Liver (tissue), 9 donors: ENCODE data around the gene OR2W3. TPM values are rescaled to one million over a fixed set of nuclear protein-coding genes. Genes with fewer than 3 reads are reported as not detected.

Source experiments
- DNase-seq: peaks from one replicate; pipeline ENCODE4 v3.0.0-alpha.2; 2017; ENCODE audit warnings: low spot score
- H3K27ac ChIP-seq, 2 donors: one replicate each; pipeline ENCODE4 v1.7.0; 2013; ENCODE audit warnings: inconsistent platforms in 2 of 2, low read length in 2 of 2, control low read depth in 1 of 2, low read depth in 1 of 2, mild to moderate bottlenecking in 1 of 2
- H3K27me3 ChIP-seq, 4 donors: one replicate each; pipeline versions ENCODE4 v1.6.1 to v1.7.0; 2013; ENCODE audit warnings: low read length in 3 of 4, inconsistent platforms in 1 of 4, mild to moderate bottlenecking in 1 of 4, moderate library complexity in 1 of 4; ENCODE audit not compliant: control insufficient read depth in 4 of 4, insufficient read depth in 4 of 4
- H3K36me3 ChIP-seq, 4 donors: one replicate each; pipeline versions ENCODE4 v1.6.1 to v1.7.0; 2013; ENCODE audit warnings: low read length in 3 of 4, mild to moderate bottlenecking in 3 of 4, low read depth in 1 of 4, moderate library complexity in 1 of 4; ENCODE audit not compliant: control insufficient read depth in 4 of 4, insufficient read depth in 3 of 4
- H3K4me1 ChIP-seq, 4 donors: one replicate each; pipeline versions ENCODE4 v1.6.1 to v1.7.0; 2013; ENCODE audit warnings: low read length in 3 of 4, mild to moderate bottlenecking in 3 of 4, moderate library complexity in 1 of 4; ENCODE audit not compliant: control insufficient read depth in 4 of 4, insufficient read depth in 4 of 4
- H3K4me3 ChIP-seq, 3 donors: one replicate each; pipeline versions ENCODE4 v1.6.1 to v1.7.0; 2013; ENCODE audit warnings: low read length in 3 of 3, control low read depth in 1 of 3, low read depth in 1 of 3, mild to moderate bottlenecking in 1 of 3
- H3K9ac ChIP-seq, 2 donors: one replicate each; pipeline ENCODE4 v1.7.0; 2013; ENCODE audit warnings: low read length in 2 of 2, mild to moderate bottlenecking in 2 of 2, moderate library complexity in 2 of 2, control low read depth in 1 of 2, low read depth in 1 of 2
- H3K9me3 ChIP-seq, 4 donors: one replicate each; pipeline versions ENCODE4 v1.6.1 to v1.7.0; 2013; ENCODE audit warnings: low read length in 3 of 4; ENCODE audit not compliant: control insufficient read depth in 4 of 4
- EGR1 ChIP-seq, 2 donors: IDR thresholded peaks; 2 replicates each; pipeline ENCODE4 v1.6.1; 2016 to 2018; ENCODE audit warnings: antibody characterized with exemption in 2 of 2, low read depth in 2 of 2
- FOXA1 ChIP-seq: IDR thresholded peaks from 2 replicates; pipeline ENCODE4 v1.6.1; 2016; ENCODE audit warnings: antibody characterized with exemption
- HNF4A ChIP-seq, 2 donors: conservative IDR thresholded peaks; 2 replicates each; pipeline ENCODE4 v1.6.1; 2016; ENCODE audit warnings: antibody characterized with exemption in 2 of 2, mild to moderate bottlenecking in 2 of 2
- JUND ChIP-seq, 2 donors: IDR thresholded peaks; 2 replicates each; pipeline ENCODE4 v1.6.1; 2016; ENCODE audit warnings: antibody characterized with exemption in 2 of 2
- RAD21 ChIP-seq, 2 donors: IDR thresholded peaks; 2 replicates each; pipeline ENCODE4 v1.6.1; 2016; ENCODE audit warnings: antibody characterized with exemption in 2 of 2, mild to moderate bottlenecking in 2 of 2
- RXRA ChIP-seq, 2 donors: IDR thresholded peaks; 2 replicates each; pipeline ENCODE4 v1.6.1; 2017 to 2018; ENCODE audit warnings: antibody characterized with exemption in 2 of 2, mild to moderate bottlenecking in 1 of 2
- TAF1 ChIP-seq: conservative IDR thresholded peaks from 2 replicates; pipeline ENCODE4 v1.6.1; 2016; ENCODE audit warnings: antibody characterized with exemption, mild to moderate bottlenecking
- YY1 ChIP-seq: IDR thresholded peaks from 2 replicates; pipeline ENCODE4 v1.6.1; 2016; ENCODE audit warnings: antibody characterized with exemption, mild to moderate bottlenecking
- WGBS: extraction: QIAGEN DNeasy Blood & Tissue Kit; methylation state at CpG from one replicate; pipeline ENCODE4 v1.1.7; 2013; 5-methylcytosine and 5-hydroxymethylcytosine counted together
- polyA plus RNA-seq, 2 donors: library from polyadenylated mRNA; stranded (reverse) in 1 of 2; unstranded in 1 of 2; fragments of 200-250 nt in 1 of 2; fragments of >200 nt in 1 of 2; fragmentation: Nextera tagmentation in 1 of 2; extraction: Ambion mirVana in 1 of 2; gene quantifications; one replicate each; pipeline versions ENCODE4 v1.2.1 to v1.2.3, GENCODE V29; 2013 to 2015
- total RNA-seq, 2 donors: library from RNA; depleted of rRNA; stranded (reverse); fragments of >200 nt; gene quantifications; one replicate each; pipeline ENCODE4 v1.2.3, GENCODE V29; 2014
- TF ChIP-seq, protein P1 (sequence below): IDR thresholded peaks from 2 replicates; pipeline ENCODE4 v1.6.1; 2016; ENCODE audit warnings: antibody characterized with exemption, mild to moderate bottlenecking
- TF ChIP-seq, protein P2 (sequence below): IDR thresholded peaks from 2 replicates; pipeline ENCODE4 v1.6.1; 2016; ENCODE audit warnings: antibody characterized with exemption
- TF ChIP-seq, protein P3 (sequence below): IDR thresholded peaks from 2 replicates; pipeline ENCODE4 v1.6.1; 2016; ENCODE audit warnings: antibody characterized with exemption
- TF ChIP-seq, protein P4 (sequence below): fragments of 150-350 bp; IDR thresholded peaks from 2 replicates; pipeline ENCODE4 v1.5.1; 2017; ENCODE audit warnings: improper control_type of control experiment, low read depth, low read length; ENCODE audit not compliant: missing input control
- donor health status: healthy.
- donor health status: healthy.
- donor health status: healthy.
- donor health status: healthy.
- donor health status: healthy.

OR2W3 gene
- total and polyA plus RNA-seq, 4 donors: 13.4 TPM; not detected in 3

DNA sequence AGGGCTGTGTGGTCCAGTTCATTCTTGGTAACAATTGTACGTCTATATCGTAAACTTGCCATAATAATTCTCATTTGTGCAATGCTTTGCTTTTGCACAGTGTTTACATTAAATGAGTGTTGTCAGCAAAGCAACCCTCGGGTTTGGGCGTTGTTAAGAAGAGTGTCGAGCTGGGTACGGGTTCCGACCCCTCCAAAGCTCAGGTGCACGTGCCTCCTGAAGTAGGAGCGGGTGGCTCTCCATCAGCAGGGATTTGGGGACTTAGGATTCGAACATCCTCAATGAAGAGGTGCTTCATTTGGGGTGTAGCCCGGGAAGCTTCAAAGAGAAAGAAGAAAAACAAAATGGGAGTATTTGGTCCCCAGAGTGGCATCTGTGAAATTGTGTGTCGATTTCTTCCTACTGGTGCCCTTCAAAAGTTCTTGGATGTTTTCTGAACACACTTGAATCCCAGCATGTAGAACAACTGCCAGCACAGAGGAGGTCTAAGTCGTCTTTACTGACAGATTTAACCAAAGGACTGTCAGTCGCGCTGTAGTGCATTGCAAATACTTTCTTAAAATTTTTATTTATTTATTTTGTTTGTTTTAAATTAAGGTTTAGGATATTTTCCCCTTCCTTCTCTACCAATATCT lies 37.3 kb upstream of the OR2W3 start (continued):
- TF ChIP-seq, protein P1, sequence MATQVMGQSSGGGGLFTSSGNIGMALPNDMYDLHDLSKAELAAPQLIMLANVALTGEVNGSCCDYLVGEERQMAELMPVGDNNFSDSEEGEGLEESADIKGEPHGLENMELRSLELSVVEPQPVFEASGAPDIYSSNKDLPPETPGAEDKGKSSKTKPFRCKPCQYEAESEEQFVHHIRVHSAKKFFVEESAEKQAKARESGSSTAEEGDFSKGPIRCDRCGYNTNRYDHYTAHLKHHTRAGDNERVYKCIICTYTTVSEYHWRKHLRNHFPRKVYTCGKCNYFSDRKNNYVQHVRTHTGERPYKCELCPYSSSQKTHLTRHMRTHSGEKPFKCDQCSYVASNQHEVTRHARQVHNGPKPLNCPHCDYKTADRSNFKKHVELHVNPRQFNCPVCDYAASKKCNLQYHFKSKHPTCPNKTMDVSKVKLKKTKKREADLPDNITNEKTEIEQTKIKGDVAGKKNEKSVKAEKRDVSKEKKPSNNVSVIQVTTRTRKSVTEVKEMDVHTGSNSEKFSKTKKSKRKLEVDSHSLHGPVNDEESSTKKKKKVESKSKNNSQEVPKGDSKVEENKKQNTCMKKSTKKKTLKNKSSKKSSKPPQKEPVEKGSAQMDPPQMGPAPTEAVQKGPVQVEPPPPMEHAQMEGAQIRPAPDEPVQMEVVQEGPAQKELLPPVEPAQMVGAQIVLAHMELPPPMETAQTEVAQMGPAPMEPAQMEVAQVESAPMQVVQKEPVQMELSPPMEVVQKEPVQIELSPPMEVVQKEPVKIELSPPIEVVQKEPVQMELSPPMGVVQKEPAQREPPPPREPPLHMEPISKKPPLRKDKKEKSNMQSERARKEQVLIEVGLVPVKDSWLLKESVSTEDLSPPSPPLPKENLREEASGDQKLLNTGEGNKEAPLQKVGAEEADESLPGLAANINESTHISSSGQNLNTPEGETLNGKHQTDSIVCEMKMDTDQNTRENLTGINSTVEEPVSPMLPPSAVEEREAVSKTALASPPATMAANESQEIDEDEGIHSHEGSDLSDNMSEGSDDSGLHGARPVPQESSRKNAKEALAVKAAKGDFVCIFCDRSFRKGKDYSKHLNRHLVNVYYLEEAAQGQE: no peak
- TF ChIP-seq YY1 (no peak), HNF4A (conservative IDR thresholded peaks at IDR 0.05) (no peak), EGR1 (IDR thresholded peaks at IDR 0.05; ENCODE audit: low read depth in 2 of 2) (no peak), JUND (IDR thresholded peaks at IDR 0.05) (no peak)
- TF ChIP-seq, protein P2, sequence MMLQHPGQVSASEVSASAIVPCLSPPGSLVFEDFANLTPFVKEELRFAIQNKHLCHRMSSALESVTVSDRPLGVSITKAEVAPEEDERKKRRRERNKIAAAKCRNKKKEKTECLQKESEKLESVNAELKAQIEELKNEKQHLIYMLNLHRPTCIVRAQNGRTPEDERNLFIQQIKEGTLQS: no peak
- TF ChIP-seq, protein P3, sequence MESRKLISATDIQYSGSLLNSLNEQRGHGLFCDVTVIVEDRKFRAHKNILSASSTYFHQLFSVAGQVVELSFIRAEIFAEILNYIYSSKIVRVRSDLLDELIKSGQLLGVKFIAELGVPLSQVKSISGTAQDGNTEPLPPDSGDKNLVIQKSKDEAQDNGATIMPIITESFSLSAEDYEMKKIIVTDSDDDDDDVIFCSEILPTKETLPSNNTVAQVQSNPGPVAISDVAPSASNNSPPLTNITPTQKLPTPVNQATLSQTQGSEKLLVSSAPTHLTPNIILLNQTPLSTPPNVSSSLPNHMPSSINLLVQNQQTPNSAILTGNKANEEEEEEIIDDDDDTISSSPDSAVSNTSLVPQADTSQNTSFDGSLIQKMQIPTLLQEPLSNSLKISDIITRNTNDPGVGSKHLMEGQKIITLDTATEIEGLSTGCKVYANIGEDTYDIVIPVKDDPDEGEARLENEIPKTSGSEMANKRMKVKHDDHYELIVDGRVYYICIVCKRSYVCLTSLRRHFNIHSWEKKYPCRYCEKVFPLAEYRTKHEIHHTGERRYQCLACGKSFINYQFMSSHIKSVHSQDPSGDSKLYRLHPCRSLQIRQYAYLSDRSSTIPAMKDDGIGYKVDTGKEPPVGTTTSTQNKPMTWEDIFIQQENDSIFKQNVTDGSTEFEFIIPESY: no peak

DNA sequence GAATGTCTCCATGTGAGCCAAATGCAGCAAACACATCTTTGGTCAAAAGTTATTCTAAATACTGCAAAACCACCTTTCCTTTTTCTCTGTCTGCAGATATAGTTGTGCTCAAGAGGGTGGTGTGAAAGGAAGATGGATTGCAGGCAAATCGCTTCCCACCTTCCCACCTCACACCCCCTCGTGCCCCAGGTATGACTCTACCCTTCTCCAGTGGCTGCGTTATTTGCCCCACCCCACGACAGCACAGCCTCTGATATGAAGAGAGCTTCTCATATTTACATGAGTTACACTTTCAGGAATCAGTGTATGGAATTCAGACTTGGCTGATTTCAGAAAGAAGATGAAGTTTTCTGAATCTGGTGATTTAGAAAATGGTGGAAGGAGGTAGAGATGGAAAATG lies 32.6 kb upstream of the OR2W3 start:
- no peak for TF ChIP-seq FOXA1
- TF ChIP-seq, protein P3: no peak
- no peak for TF ChIP-seq JUND (IDR thresholded peaks at IDR 0.05)
- no peak for TF ChIP-seq HNF4A (conservative IDR thresholded peaks at IDR 0.05)
- TF ChIP-seq TAF1: no peak
- TF ChIP-seq RAD21 (IDR thresholded peaks at IDR 0.05): no peak
- TF ChIP-seq RXRA (IDR thresholded peaks at IDR 0.05): no peak
- no peak for TF ChIP-seq YY1
- TF ChIP-seq, protein P4, sequence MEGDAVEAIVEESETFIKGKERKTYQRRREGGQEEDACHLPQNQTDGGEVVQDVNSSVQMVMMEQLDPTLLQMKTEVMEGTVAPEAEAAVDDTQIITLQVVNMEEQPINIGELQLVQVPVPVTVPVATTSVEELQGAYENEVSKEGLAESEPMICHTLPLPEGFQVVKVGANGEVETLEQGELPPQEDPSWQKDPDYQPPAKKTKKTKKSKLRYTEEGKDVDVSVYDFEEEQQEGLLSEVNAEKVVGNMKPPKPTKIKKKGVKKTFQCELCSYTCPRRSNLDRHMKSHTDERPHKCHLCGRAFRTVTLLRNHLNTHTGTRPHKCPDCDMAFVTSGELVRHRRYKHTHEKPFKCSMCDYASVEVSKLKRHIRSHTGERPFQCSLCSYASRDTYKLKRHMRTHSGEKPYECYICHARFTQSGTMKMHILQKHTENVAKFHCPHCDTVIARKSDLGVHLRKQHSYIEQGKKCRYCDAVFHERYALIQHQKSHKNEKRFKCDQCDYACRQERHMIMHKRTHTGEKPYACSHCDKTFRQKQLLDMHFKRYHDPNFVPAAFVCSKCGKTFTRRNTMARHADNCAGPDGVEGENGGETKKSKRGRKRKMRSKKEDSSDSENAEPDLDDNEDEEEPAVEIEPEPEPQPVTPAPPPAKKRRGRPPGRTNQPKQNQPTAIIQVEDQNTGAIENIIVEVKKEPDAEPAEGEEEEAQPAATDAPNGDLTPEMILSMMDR: no peak
- Histone ChIP-seq H3K9me3 (no peaks in the 10 kb centered on the region), H3K36me3 (no peaks in the 10 kb centered on the region), H3K4me3 (no peak overlapping the region), H3K27ac (no peak overlapping the region), H3K9ac (no peak overlapping the region), H3K27me3 (peaks cover 0 to 6% (median 0%) of the 10 kb centered on the region in 4 donors), H3K4me1 (peaks cover 0 to 2% (median 0%) of the 10 kb centered on the region in 4 donors)
- no peak for DNase-seq
- 65% methylated on average over 4 of the region's 4 CpGs for WGBS
